Daoy (cell line): Measurements from ENCODE around the gene FILIP1. TPM values are rescaled to one million over a fixed set of nuclear protein-coding genes. Genes with fewer than 3 reads are reported as not detected.

ENCODE experiments used
- DNase-seq: peaks from one replicate; pipeline ENCODE4 v3.0.0-alpha.2; 2015; ENCODE audit warnings: low read depth
- total RNA-seq: library from RNA; depleted of rRNA; stranded (reverse); fragments of >200 nt; shearing (Covaris generic); gene quantifications from 2 replicates; pipeline ENCODE4 v1.2.3, GENCODE V29; 2014; rRNA removed

Gene FILIP1
- total RNA-seq, 1 experiment from 2014 or later = 0.40 TPM

- DNase-seq = peak; percentile 64
Measured at GRCh38 chr6:75268121-75268987, 225.2 kb downstream of the FILIP1 start.

DNA sequence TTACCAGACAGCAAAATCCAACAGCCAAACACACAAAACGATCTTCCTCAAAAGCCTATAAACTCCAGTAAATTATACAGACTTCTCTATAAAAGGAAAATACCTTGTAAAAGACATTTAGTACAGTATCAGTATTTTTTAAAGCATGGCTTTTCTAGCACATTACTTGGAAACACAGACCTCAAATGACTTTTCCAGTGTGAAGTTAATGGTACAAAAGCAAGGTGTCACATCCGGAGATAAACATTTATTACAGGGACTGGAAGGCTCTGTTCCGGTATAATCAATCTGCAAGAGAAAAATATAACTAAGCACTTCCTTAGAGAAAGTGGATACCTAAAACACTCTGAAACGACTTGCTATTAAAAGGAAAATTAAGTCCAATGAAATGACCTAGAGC is 226.1 kb downstream of the FILIP1 start:
- DNase-seq = no peak

DNA sequence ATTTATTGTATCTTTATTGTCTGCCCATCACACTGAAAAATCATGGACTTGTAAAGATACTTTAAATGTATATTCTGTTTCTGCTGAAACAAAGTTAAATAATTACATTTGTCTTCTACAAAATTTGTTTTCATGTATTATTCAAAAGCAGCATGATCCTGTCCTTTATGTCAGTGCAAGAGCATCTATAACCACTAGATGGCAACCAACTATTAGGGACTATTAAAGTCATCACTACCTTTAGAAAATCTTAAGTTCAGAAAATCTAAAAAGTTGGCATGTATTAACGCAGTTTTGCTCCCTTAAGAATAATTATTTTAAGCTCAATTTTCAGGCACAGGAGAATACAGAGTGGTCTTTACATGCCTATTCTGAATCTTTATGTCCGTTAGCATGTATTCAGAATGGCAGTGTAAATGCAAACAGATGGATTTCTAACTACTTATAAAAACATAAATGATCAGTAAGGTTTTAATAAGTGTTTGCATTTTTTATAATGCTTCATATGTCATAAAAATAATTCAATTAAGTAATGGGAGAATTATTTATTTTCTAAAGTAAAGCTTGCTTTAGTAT is 226.8 kb downstream of the FILIP1 start:
- DNase-seq = peak; percentile 24

GRCh38 chr6:75263401-75263750 is 230.2 kb downstream of the FILIP1 start:
- DNase-seq = no peak

GRCh38 chr6:75262716-75263400 is 230.7 kb downstream of the FILIP1 start:
- DNase-seq = no peak

DNA sequence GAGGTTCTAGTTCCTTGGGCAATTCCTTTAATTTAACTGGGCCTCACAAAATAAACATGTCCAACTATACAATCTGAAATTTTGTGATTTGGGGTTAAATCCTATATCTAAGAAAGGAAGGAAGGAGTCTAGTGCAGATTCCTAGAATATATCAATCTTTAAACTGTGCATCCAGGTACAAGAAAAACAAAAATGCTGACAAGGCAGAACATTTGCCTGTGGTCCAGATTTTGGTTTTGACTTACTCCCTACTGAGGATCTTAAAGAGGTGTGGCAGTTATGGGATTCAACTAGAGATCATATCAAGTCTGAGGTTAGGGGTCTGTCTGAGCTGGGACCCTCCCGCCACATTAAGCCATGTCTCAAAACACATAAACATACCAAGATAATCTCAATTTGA is 232.3 kb downstream of the FILIP1 start:
- DNase-seq = no peak

- DNase-seq = no peak
Measured at GRCh38 chr6:75257343-75258087, 236.1 kb downstream of the FILIP1 start.

- DNase-seq = no peak
Measured at GRCh38 chr6:75250552-75250951, 243.0 kb downstream of the FILIP1 start.

DNA sequence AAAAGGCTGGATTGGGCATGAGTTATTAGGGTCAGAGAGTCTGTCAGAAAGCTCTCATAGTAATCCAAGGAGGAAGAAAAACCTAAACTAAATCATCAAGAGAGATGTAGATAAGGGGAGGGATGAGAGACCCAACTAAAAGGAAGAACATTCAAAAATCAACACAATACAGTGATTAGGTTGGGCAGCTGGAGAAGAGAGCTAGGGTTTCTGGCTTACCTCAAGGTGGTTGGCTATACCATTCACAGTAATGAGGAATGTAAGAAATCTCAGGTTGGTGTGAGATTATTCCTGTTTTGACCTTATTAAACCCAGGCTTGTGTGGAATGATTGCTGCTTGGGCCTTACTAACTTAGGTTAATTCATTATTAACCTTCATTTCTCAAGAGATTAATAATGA is 243.8 kb downstream of the FILIP1 start:
- no peak for DNase-seq

DNA sequence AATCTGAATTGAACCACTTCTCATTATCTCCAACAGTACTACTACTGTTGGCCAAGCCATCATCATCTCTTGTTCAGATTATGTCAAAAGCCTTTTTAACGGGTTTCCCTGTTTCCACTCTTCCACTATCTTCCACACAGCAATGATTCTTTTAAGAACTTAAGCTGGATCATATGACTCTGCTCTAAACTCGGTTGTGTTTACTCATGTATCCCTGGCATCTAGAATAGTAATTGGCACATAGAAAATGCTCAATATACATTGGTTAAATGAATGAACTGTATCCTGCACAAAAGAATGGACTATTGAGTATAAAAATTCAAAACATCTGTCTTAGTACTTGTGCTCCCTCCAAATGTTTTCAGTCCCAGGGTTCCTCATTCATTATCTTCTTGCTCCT is 247.2 kb downstream of the FILIP1 start:
- no peak for DNase-seq

- DNase-seq = peak; percentile 17
Measured at GRCh38 chr6:75244063-75244584, 249.5 kb downstream of the FILIP1 start.

DNA sequence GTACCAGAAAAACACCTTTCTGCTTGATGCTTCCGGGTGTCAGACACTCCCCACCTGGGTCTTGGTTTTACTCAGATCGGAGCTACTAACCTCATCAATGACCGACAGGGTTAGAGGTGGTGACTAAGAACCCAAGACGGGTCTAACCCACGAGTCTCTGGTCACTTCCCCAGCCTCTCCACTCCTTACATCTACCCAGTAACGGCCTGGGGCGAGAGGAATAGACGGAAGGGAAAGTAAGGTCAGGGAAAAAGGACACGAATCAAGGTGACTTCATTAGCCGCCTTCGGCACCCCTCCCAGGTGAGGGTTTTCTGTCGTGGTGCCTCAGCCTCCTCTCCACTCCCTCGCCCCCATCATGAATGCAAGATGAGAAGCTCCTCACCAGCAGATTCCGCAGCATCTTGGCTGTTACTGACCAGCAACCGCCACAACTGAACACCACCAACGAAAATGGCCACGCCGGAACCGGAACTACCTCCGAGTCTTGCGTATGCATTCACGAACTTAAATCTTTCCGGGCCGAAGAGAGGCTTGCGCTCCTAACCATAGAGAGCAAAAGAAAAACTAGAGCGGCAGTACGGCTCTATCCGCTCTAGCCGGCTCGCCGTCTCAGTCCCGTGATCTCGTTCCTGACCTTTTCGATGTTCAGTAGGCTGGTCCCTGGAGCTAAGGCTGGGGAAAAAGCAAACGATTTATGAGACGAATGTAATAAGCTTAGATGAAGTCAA is 250.1 kb downstream of the FILIP1 start, which contains the start of gene COX7A2:
Gene COX7A2, minus strand, starts transcription at position 469 of the 730 bp plus-strand sequence. Its CDS starts 67 bp downstream, at position 402.
- DNase-seq = peak; percentile 96

Other genes with a start within 250 kb of the FILIP1 start
- 801 and 813 TPM in 2 replicates for gene COX7A2, start 250.0 kb downstream of the FILIP1 start, total RNA-seq
- 101 and 115 TPM in 2 replicates for gene TMEM30A, start 209.0 kb downstream of the FILIP1 start, total RNA-seq
- gene SENP6, start 108.1 kb upstream of the FILIP1 start, total RNA-seq = 67.4 and 83.2 TPM in 2 replicates